OCI-LY7 (cell line): Measurements from ENCODE around the gene MPPED2. TPM values are rescaled to one million over a fixed set of nuclear protein-coding genes. Genes with fewer than 3 reads are reported as not detected.

ENCODE experiments used
- BruUV-seq: library from RNA; stranded (reverse); fragments of 400-500 nt; replicated peaks from 2 replicates; lab custom pipeline; 2021; lab: Mats Ljungman, UMichigan
- CTCF ChIA-PET: fragments of 300-600 bp; sonication (Branson Sonifier 250); formaldehyde crosslinking; loops from one replicate; lab custom pipeline; 2022; ENCODE audit warnings: antibody characterized with exemption; ENCODE audit not compliant: unreplicated experiment; lab: Charles Lee
- POLR2A ChIA-PET: fragments of 300-600 bp; sonication (Branson Sonifier 250); formaldehyde crosslinking; loops from one replicate; lab custom pipeline; 2022; ENCODE audit warnings: antibody characterized with exemption; lab: Charles Lee
- DNase-seq: peaks from one replicate; pipeline ENCODE4 v3.0.0-alpha.2; 2015; ENCODE audit warnings: low spot score
- H2AFZ ChIP-seq: fragments of 200-600 bp; sonication (generic), shearing (Covaris generic); 2 replicates; pipeline ENCODE4 v1.6.1; 2014; ENCODE audit warnings: mild to moderate bottlenecking, antibody characterized with exemption, low read length, moderate library complexity
- H3K27ac ChIP-seq: fragments of 200-600 bp; sonication (generic); 2 replicates; pipeline ENCODE4 v1.5.1; 2014; ENCODE audit warnings: mixed run types, low read depth, mild to moderate bottlenecking, moderate library complexity, low read length, inconsistent platforms; ENCODE audit not compliant: poor library complexity, severe bottlenecking
- H3K36me3 ChIP-seq: fragments of 200-600 bp; sonication (generic); 2 replicates; pipeline ENCODE4 v1.6.1; 2014; ENCODE audit warnings: mild to moderate bottlenecking, antibody characterized with exemption, low read length, moderate library complexity, mixed read lengths; ENCODE audit not compliant: insufficient read depth
- H3K4me1 ChIP-seq: fragments of 200-600 bp; sonication (generic); 2 replicates; pipeline ENCODE4 v1.5.1; 2014; ENCODE audit warnings: mild to moderate bottlenecking, low read length; ENCODE audit not compliant: insufficient read depth, poor library complexity, severe bottlenecking
- H3K4me2 ChIP-seq: fragments of 200-600 bp; sonication (generic); 2 replicates; pipeline ENCODE4 v1.6.1; 2014; ENCODE audit warnings: mild to moderate bottlenecking, low read length
- H3K4me3 ChIP-seq: fragments of 200-600 bp; sonication (generic); 2 replicates; pipeline ENCODE4 v1.5.1; 2014; ENCODE audit warnings: mild to moderate bottlenecking, low read depth, low read length; ENCODE audit not compliant: poor library complexity, severe bottlenecking
- H3K79me2 ChIP-seq: fragments of 200-600 bp; sonication (generic); 2 replicates; pipeline ENCODE4 v1.6.1; 2016; ENCODE audit warnings: low read depth, mild to moderate bottlenecking, low read length, moderate library complexity, mixed read lengths; ENCODE audit not compliant: insufficient read depth
- H3K9me2 ChIP-seq: fragments of 200-600 bp; sonication (generic); 2 replicates; pipeline ENCODE4 v1.6.1; 2016; ENCODE audit warnings: mild to moderate bottlenecking, low read length, mixed read lengths; ENCODE audit not compliant: insufficient read depth
- H3K9me3 ChIP-seq: fragments of 200-600 bp; sonication (generic); 2 replicates; pipeline ENCODE4 v1.6.1; 2014; ENCODE audit warnings: mild to moderate bottlenecking, mixed run types, low read length, mixed read lengths
- H4K20me1 ChIP-seq: fragments of 200-600 bp; sonication (generic); 2 replicates; pipeline ENCODE4 v1.6.1; 2014; ENCODE audit warnings: mild to moderate bottlenecking, antibody characterized with exemption, low read length, moderate library complexity, mixed read lengths; ENCODE audit not compliant: insufficient read depth
- CTCF ChIP-seq: fragments of 200-600 bp; sonication (generic); conservative IDR thresholded peaks from 2 replicates; pipeline ENCODE4 v1.5.1; 2014; ENCODE audit warnings: mild to moderate bottlenecking, antibody characterized with exemption, low read length, moderate library complexity, mixed read lengths
- EZH2phosphoT487 ChIP-seq: fragments of 200-600 bp; sonication (generic); IDR thresholded peaks from 2 replicates; pipeline ENCODE4 v1.6.1; 2018; ENCODE audit warnings: low read depth, borderline replicate concordance, mild to moderate bottlenecking, mixed run types, antibody characterized with exemption, low read length, moderate library complexity, mixed read lengths
- intact Hi-C: fragments of 100-400 bp; cut with micrococcal nuclease; formaldehyde crosslinking; loops from one replicate; pipeline ENCODE4 v1.10.0; 2022; ENCODE audit not compliant: unreplicated experiment
- total RNA-seq, 2 experiments: library from RNA; depleted of rRNA in 1 of 2; stranded (reverse); fragments of >200 nt in 1 of 2; shearing (Covaris generic) in 1 of 2; gene quantifications; 2 replicates each; pipeline ENCODE4 v1.2.3, GENCODE V29; 2014 to 2022

MPPED2 gene
- total RNA-seq, 2 experiments from 2014 or later: not detected

GRCh38 chr11:30594646-30595411 lies 8.7 kb upstream of the MPPED2 start:
- BruUV-seq: no TSS peak
- intact Hi-C loops: no loop called here
- no peaks in the 10 kb centered on the region for H3K79me2 ChIP-seq
- H2AFZ ChIP-seq: no peak overlapping the region
- TF ChIP-seq EZH2phosphoT487 (no peak), CTCF (no peak)
- no peaks in the 10 kb centered on the region for H3K4me1 ChIP-seq
- no peaks in the 10 kb centered on the region for H3K36me3 ChIP-seq
- H3K9me2 ChIP-seq: no peaks in the 10 kb centered on the region
- DNase-seq: no peak
- no peak overlapping the region for H3K27ac ChIP-seq
- no peaks in the 10 kb centered on the region for H3K9me3 ChIP-seq
- H3K4me3 ChIP-seq: no peak overlapping the region
- H4K20me1 ChIP-seq: no peaks in the 10 kb centered on the region
- no peak overlapping the region for H3K4me2 ChIP-seq
- ChIA-PET CTCF (no interaction called here), POLR2A (interaction anchor here (0.6 kb wide), 1 partner anchor 965 kb away, joined by 3 read pairs; no protein-coding TSS in a partner anchor)

- H3K36me3 ChIP-seq: no peaks in the 10 kb centered on the region
Measured at GRCh38 chr11:30587269-30587812, 1.2 kb upstream of the MPPED2 start.

More at GRCh38 chr11:30587269-30587812, 1.2 kb upstream of the MPPED2 start:
- no peak for TF ChIP-seq EZH2phosphoT487
- no peak for TF ChIP-seq CTCF
- ChIA-PET CTCF (no interaction called here), POLR2A (no interaction called here)
- intact Hi-C loops: loop anchor here (10.0 kb wide), 1 partner anchor 1437 kb away; no protein-coding TSS in a partner anchor
- no peaks in the 10 kb centered on the region for H3K4me1 ChIP-seq
- DNase-seq: no peak
- no peaks in the 10 kb centered on the region for H3K9me3 ChIP-seq
- H3K4me3 ChIP-seq: no peak overlapping the region
- H3K79me2 ChIP-seq: no peaks in the 10 kb centered on the region
- no peak overlapping the region for H3K4me2 ChIP-seq
- H3K9me2 ChIP-seq: no peaks in the 10 kb centered on the region
- H4K20me1 ChIP-seq: no peaks in the 10 kb centered on the region
- H3K27ac ChIP-seq: no peak overlapping the region
- BruUV-seq: no TSS peak
- no peak overlapping the region for H2AFZ ChIP-seq
